Fibroblast of the conjunctiva (primary cell): ENCODE data around the gene PIGL.
"Not testable (repeated sequence)": the region's sequence is repeated elsewhere in the genome, so short reads cannot be mapped to it uniquely, and the experiment has no call there.

ENCODE experiments used
- DNase-seq: peaks from one replicate; pipeline ENCODE4 v3.0.0-alpha.2; 2010; ENCODE audit warnings: low read depth

Gene PIGL

DNA sequence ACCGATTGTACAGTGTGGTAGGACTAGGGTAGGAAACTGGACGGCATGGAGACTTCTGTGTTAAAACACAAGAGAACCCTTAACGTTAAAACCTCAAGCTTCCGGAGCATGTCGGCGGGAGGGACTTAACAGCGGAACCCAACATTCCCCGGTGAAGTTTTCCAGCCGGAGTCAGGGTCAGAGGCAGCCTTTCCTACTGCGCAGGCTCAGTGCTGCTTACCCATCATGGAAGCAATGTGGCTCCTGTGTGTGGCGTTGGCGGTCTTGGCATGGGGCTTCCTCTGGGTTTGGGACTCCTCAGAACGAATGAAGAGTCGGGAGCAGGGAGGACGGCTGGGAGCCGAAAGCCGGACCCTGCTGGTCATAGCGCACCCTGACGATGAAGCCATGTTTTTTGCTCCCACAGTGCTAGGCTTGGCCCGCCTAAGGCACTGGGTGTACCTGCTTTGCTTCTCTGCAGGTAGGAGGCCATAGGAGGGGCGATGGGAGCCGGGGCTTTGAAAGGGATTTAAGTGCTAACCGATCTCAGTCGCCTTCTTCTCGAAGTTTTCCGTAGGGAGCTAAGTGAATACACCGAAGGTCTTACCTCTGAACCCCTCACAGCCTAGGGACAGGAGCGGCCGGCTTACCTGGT lies at the start of gene PIGL:
PIGL (plus strand) TSS at position 209 of the 634 bp plus-strand sequence; CDS start at position 226, 17 bp downstream.
- peak; percentile 90 for DNase-seq

DNA sequence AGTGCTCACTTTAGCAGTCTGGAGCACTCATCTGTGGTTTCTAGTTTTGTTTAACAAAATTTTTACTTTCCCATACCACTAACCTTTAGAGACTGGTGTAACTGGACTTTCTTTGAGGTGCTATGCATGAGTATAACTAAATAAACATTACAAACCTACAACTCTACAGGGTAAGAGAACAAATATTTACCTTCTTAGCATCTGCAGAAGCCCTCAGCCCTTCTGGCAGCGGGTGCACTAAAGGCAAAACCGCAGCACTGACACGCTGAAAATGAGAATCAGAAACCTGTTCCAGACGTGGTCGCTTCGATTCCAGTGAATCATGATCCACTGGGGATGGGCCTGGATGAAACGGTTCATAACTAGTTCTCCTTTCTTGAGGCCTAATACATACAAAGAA lies 45.4 kb upstream of the PIGL start:
- DNase-seq, result peak; percentile 9

DNA sequence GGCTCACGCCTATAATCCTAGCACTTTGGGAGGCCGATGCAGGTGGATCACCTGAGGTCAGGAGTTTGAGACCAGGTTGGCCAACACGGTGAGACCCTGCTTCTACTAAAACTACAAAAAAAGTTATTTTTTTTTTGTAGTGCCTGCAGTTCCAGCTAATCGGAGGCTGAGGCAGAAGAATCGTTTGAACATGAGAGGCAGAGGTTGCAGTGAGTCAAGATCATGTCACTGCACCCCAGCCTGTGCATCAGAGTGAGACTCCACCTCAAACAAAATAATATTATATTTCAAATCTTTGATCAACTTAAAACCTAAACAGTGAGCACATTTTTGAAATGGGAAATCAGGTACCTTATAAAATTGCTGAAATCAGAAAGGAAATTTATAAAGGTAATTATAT lies 38.2 kb upstream of the PIGL start:
- DNase-seq, result no peak

DNA sequence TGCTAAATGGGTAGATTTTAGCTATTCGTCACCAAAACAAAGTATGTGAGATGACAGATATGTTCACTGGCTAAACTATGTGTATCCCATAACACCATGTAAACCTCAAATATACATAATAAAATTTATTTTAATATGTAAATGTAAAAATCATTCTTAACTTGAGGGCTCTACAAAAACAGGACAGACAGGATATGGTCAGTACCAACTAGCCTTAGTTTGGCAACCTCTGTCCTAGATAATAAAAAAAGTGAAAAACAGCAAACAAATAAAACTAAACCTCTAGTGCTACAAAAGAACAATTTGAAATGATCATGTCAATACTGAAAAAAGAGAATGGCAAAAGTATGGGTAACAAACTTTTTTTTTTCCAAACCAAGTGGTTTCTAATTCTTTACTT lies 35.4 kb upstream of the PIGL start:
- DNase-seq, result no peak

DNA sequence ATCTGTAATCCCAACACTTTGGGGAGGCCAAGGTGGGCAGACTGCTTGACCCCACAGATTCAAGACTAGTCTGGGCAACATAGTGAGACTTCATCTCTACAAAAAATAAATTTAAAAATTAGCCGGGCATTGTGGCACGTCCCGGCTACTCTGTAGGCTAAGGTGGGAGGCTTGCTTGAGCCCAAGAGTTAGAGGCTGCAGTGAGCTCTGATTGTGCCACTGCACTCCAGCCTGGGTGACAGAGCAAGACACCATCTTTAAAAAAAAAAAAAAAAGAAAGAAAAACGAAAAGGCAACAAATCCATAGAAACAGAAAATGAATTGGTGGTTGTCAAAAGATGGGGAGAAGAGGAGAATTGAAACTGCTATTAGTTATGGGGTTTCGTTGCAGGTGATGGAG lies 29.4 kb upstream of the PIGL start:
- DNase-seq, result no peak

- DNase-seq, result no peak
Measured at GRCh38 chr17:16189791-16190348, 27.1 kb upstream of the PIGL start.

DNA sequence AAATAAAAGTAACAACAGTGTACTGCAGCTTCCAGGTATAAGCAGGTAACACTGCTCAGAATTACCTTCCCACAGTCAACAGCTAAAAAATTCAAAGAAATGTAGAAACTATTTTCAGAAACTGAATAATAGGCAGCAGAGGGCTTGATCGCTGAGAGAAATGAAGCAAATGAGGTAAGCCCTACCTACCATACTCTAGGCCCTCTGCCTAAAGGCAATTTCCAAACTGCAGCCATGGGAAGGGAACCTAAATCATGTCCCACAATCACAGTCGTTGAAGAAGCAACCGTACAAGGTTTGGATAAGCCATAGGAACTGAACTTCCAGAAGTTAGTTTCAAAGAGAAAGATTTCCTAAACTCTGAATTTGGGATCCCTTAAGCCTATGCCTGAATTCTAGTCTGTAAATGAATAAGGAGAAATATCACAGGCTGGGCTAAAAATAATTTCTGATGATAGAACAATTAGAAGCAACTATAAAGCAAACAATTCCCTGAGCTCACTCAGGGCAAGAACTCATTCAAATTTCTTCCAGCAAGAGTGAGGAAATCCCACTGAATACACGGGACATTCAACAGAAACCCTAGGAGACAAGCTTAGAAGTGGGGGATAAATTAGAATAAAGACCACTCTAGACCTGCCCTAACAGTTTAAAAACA lies 26.2 kb upstream of the PIGL start:
- DNase-seq, result no peak

DNA sequence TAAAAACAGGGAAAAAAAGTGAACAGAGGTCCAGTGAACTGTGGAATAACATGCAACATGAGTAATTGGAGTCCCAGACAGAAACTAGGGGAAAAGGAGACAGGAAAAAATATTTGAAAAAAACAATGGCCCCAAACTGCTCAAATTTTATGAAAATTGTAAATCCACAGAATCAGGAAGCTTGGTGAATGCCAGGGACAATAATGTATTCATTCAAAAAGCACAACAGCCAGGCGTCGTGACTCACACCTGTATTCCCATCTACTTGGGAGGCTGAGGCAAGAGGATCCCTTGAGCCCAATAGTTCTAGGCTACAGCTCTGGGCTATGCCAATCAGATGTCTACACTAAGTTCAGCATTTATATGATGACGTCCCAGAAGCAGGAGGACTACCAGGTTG lies 25.4 kb upstream of the PIGL start:
- DNase-seq, result no peak

- DNase-seq, result not testable (repeated sequence)
Measured at GRCh38 chr17:16194307-16194835, 22.6 kb upstream of the PIGL start.

- no peak for DNase-seq
Measured at GRCh38 chr17:16197276-16197675, 19.7 kb upstream of the PIGL start.

- DNase-seq, result no peak
Measured at GRCh38 chr17:16199093-16199492, 17.9 kb upstream of the PIGL start.

DNA sequence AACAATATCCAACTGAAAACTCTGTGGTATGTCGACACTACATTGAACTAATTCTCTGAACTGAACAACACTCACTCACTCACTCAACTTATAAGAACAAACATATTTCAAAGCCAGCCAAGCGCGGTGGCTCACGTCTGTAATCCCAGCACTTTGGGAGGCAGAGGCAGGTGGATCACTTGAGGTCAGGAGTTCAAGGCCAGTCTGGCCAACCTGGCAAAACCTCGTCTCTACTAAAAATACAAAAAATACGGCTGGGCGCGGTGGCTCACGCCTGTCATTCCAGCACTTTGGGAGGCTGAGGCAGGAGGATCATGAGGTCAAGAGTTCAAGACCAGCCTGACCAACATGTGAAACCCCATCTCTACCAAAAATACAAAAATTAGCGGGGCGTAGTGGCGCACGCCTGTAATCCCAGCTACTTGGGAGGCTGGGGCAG lies 15.3 kb upstream of the PIGL start:
- not testable (repeated sequence) for DNase-seq

GRCh38 chr17:16202554-16203500 lies 14.2 kb upstream of the PIGL start:
- DNase-seq, result not testable (repeated sequence)

- DNase-seq, result not testable (repeated sequence)
Measured at GRCh38 chr17:16204763-16205162, 12.2 kb upstream of the PIGL start.

DNA sequence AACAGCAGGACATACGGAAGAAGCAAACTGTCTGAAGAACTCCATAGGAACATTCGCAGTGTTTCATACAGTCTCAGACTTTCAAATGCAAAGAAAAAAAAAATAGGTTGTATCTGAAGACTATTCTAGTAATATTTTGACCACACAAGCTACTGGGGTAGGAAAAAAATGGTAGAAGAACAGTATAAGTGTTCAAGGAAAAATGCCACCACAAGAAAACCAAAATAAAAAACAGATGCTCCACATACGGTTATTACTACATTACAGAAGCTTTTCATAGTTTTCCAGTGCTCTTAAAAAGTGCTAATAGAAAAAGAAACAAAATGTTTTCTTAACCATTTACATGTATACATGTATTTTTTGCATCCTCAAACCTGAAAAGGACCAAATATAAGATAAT lies 5.4 kb upstream of the PIGL start:
- DNase-seq, result no peak

DNA sequence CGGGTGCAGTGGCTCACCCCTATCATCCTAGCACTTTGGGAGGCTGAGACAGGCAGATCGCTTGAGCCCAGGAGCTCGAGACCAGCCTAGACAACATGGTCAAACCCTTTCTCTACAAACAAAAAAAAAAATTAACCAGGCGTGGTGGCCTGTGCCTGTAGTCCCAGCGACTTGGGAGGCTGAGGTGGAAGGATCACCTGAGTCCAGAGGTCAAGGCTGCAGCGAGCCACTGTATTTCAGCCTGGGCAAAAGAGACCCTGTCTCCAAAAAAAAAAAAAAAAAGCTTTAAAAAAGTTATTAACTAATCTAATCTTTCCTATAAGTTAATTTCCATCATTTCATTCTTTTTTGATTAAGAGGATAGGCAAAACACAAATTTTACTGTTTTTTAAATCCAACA lies 4.2 kb upstream of the PIGL start:
- DNase-seq, result no peak

DNA sequence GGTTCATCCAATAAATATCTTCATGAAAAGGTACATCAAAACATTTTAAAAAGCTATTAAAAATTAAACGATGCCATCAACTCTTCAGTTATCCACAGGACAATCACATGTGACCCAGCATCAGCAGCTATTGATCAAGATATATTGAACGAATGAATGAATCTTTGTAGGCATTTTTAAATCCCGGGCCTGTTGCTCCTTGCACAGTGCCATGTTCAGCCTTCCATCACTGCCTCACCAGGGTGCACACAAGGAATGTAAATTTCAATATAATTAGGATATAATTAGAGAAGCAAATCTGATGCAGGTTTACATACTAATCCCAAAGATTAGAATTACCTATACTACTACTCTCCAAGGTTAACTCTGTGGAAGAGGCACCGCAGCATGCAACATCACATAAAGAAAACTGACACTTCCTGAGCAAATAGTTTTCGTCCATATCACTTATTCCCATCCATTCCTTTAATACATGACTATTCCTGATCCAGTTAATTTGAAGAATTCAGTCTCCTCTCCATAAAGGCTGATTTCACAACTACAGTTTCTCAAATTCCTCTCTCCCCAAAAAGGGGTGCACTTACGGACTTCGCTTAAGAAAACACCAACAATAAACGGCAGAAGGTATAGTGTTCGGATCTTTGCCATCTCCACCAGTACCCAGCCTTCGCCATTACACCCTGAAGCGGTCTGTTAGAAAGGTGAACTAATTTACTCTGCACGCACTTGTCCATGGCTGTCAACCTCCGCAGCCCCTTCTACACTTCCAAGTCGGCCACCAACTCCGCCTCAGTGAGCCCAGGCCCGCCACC lies 2.6 kb upstream of the PIGL start:
- no peak for DNase-seq

- DNase-seq, result no peak
Measured at GRCh38 chr17:16215002-16215272, 2.1 kb upstream of the PIGL start.

GRCh38 chr17:16215273-16215964 lies 1.6 kb upstream of the PIGL start, which contains the start of gene NCOR1:
Gene NCOR1, minus strand, starts transcription at chr17:16215534. Its CDS starts 20,965 bp downstream, at chr17:16194569.
- DNase-seq, result peak; percentile 86

- DNase-seq, result peak; percentile 24
Measured at GRCh38 chr17:16215965-16216316, 1.1 kb upstream of the PIGL start.
